RWPE2 (cell line): ENCODE measurements around the gene KCNN3.

Experiments
- ATAC-seq: fragments of 200-7000 bp; cut with Tn5 transposase; 3 replicates; pipeline ENCODE4 v1.9.1; 2021; ENCODE audit warnings: low read depth
- DNase-seq: peaks from one replicate; pipeline ENCODE4 v3.0.0-alpha.2; 2020; ENCODE audit warnings: low spot score
- H3K27ac ChIP-seq: fragments of 450-650 bp; 2 replicates; pipeline ENCODE4 v1.5.1; 2017; ENCODE audit warnings: mild to moderate bottlenecking; ENCODE audit not compliant: poor library complexity, severe bottlenecking
- H3K27me3 ChIP-seq: fragments of 250-450 bp; sonication (Bioruptor Pico); 2 replicates; pipeline ENCODE4 v1.5.1; 2021; ENCODE audit warnings: mild to moderate bottlenecking, moderate library complexity; ENCODE audit not compliant: insufficient read depth, poor library complexity, severe bottlenecking
- H3K36me3 ChIP-seq: fragments of 250-450 bp; sonication (Bioruptor Pico); 2 replicates; pipeline ENCODE4 v1.5.1; 2020; ENCODE audit warnings: low read depth, mild to moderate bottlenecking, moderate library complexity
- H3K4me1 ChIP-seq: fragments of 250-450 bp; sonication (Bioruptor Pico); 2 replicates; pipeline ENCODE4 v1.5.1; 2021; ENCODE audit warnings: mild to moderate bottlenecking, moderate library complexity; ENCODE audit not compliant: insufficient read depth, poor library complexity, severe bottlenecking
- H3K4me3 ChIP-seq: fragments of 250-450 bp; sonication (Bioruptor Pico); 2 replicates; pipeline ENCODE4 v1.5.1; 2021; ENCODE audit warnings: mild to moderate bottlenecking, moderate library complexity; ENCODE audit not compliant: severe bottlenecking
- H3K9me3 ChIP-seq: fragments of 250-450 bp; sonication (Bioruptor Pico); 2 replicates; pipeline ENCODE4 v1.5.1; 2021; ENCODE audit warnings: mild to moderate bottlenecking, moderate library complexity; ENCODE audit not compliant: severe bottlenecking
- CTCF ChIP-seq: fragments of 450-650 bp; IDR thresholded peaks from one replicate; pipeline ENCODE4 v1.5.1; 2017; ENCODE audit warnings: mild to moderate bottlenecking, moderate library complexity; ENCODE audit not compliant: poor library complexity, severe bottlenecking

The KCNN3 gene

GRCh38 chr1:154669464-154670282 lies 200.4 kb downstream of the KCNN3 start:
- no peaks in the 10 kb centered on the region for H3K36me3 ChIP-seq

GRCh38 chr1:154666051-154666790 lies 203.9 kb downstream of the KCNN3 start:
- DNase-seq: no peak
- no peak for TF ChIP-seq CTCF
- ATAC-seq: no peak
- no peak overlapping the region for H3K27ac ChIP-seq
- H3K9me3 ChIP-seq: peaks cover 2% of the 10 kb centered on the region
- H3K4me3 ChIP-seq: no peak overlapping the region
- no peaks in the 10 kb centered on the region for H3K36me3 ChIP-seq
- H3K27me3 ChIP-seq: peaks cover 2% of the 10 kb centered on the region
- H3K4me1 ChIP-seq: no peaks in the 10 kb centered on the region

More at GRCh38 chr1:154669464-154670282, 200.4 kb downstream of the KCNN3 start:
- no peak overlapping the region for H3K27ac ChIP-seq
- ATAC-seq (peak; percentile 100), DNase-seq (no peak)
- H3K4me1 ChIP-seq: no peaks in the 10 kb centered on the region
- peak; percentile 88 for TF ChIP-seq CTCF
- peaks cover 2% of the 10 kb centered on the region for H3K27me3 ChIP-seq
- H3K4me3 ChIP-seq: no peak overlapping the region
- H3K9me3 ChIP-seq: peaks cover 2% of the 10 kb centered on the region

- Histone ChIP-seq H3K27ac (no peak overlapping the region), H3K36me3 (no peaks in the 10 kb centered on the region), H3K4me1 (no peaks in the 10 kb centered on the region), H3K27me3 (peaks cover 2% of the 10 kb centered on the region), H3K4me3 (no peak overlapping the region), H3K9me3 (peaks cover 2% of the 10 kb centered on the region)
- TF ChIP-seq CTCF: no peak
- no peak for DNase-seq
- no peak for ATAC-seq
Observed at GRCh38 chr1:154664331-154665002, 205.6 kb downstream of the KCNN3 start.

- no peak for ATAC-seq
- H3K27me3 ChIP-seq: peaks cover 2% of the 10 kb centered on the region
- H3K4me1 ChIP-seq: no peaks in the 10 kb centered on the region
- no peaks in the 10 kb centered on the region for H3K36me3 ChIP-seq
- H3K27ac ChIP-seq: no peak overlapping the region
- no peak overlapping the region for H3K4me3 ChIP-seq
- DNase-seq: no peak
- H3K9me3 ChIP-seq: peaks cover 2% of the 10 kb centered on the region
- no peak for TF ChIP-seq CTCF
Observed at GRCh38 chr1:154663471-154664060, 206.5 kb downstream of the KCNN3 start.
